HG02943 (cell line): ENCODE results near the gene CDH15.
"Not testable (repeated sequence)": the region's sequence is repeated elsewhere in the genome, so short reads cannot be mapped to it uniquely, and the experiment has no call there.

Source experiments
- ATAC-seq: cut with Tn5 transposase; IDR thresholded peaks from one replicate; pipeline ENCODE4 v1.9.1; 2021; ENCODE audit warnings: mild to moderate bottlenecking, low read depth, moderate library complexity; ENCODE audit not compliant: unreplicated experiment

CDH15 gene

GRCh38 chr16:89217388-89218191, 46.0 kb downstream of the CDH15 start, which contains the start of gene ZNF778:
Gene ZNF778, plus strand, starts transcription at chr16:89217703. Its CDS starts 3,425 bp downstream, at chr16:89221128.
- peak; percentile 63 for ATAC-seq

GRCh38 chr16:89219365-89219764, 47.8 kb downstream of the CDH15 start:
- no peak for ATAC-seq

DNA sequence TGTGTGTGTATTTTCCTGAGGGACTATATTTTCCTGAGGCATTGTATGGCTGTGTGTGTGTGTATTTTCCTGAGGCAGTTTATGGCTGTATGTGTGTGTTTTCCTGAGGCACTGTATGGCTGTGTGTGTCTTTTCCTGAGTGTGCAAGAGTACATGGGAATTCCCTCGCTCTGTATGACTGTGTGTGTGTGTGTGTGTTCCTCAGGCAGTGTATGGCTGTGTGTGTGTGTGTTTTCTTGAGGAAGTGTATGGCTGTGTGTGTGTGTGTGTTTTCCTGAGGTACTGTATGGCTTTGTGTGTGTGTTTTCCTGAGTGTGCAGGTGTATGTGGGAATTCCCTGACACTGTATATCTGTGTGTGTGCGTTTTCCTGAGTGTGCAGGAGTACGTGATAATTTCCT, 50.1 kb downstream of the CDH15 start:
- ATAC-seq, result no peak

DNA sequence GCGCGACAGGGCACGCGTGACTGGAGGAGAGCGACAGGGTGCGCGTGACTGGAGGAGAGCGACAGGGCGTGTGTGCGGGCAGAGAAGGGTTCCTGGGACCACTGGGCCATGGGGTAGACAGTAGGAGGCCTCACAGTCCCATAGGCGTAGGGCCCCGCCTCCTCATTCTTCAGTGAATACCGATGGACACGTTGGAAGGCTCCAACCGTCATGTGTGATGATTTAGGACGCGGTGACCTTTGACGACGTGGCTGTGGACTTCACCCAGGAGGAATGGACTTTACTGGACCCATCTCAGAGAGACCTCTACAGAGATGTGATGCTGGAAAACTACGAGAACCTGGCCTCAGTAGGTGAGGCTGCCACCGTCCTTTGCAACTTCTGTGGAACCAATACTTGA, 51.4 kb downstream of the CDH15 start:
- no peak for ATAC-seq

DNA sequence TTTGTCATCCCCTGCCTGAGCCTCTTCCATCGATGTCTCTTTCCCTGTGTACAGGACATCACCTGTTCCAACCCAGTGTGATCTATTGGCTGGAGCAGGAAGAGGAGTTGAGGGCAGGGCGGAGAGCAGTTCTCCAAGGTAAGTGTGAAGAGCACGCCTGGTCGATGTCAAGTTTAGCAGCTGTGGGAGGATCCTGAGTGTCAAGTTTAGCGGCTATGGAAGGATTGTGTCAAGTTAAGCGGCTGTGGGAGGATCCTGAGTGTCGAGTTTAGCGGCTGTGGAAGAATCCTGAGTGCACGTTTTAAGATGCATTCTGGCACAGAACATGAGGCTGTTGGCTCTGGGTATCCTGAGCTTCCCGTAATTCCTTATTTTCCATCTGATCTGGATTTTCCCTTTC, 53.1 kb downstream of the CDH15 start:
- ATAC-seq, result no peak

GRCh38 chr16:89230255-89230654, 58.7 kb downstream of the CDH15 start:
- no peak for ATAC-seq

DNA sequence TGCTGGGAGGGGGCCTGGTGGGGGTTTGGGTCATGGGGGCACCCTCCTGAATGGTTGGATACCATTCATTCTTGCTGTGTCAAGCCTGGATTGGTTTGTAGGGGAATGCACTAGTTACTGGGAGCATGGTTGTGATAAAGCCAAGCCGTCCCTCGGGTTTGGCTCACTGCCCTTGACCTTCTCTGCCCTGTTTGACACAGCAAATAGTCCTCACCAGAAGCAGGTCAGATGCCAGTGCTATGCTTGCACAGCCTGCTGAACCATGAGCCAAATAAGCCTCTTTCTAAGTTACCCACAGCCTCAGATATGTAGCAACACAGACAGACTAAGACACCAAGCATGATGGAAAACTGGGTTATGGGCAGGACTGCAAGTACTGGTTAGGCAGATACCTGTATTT, 60.6 kb downstream of the CDH15 start:
- ATAC-seq, result no peak

- no peak for ATAC-seq
These were observed 62.3 kb downstream of the CDH15 start for GRCh38 chr16:89233678-89234490.

GRCh38 chr16:89237733-89238132, 66.2 kb downstream of the CDH15 start:
- no peak for ATAC-seq

DNA sequence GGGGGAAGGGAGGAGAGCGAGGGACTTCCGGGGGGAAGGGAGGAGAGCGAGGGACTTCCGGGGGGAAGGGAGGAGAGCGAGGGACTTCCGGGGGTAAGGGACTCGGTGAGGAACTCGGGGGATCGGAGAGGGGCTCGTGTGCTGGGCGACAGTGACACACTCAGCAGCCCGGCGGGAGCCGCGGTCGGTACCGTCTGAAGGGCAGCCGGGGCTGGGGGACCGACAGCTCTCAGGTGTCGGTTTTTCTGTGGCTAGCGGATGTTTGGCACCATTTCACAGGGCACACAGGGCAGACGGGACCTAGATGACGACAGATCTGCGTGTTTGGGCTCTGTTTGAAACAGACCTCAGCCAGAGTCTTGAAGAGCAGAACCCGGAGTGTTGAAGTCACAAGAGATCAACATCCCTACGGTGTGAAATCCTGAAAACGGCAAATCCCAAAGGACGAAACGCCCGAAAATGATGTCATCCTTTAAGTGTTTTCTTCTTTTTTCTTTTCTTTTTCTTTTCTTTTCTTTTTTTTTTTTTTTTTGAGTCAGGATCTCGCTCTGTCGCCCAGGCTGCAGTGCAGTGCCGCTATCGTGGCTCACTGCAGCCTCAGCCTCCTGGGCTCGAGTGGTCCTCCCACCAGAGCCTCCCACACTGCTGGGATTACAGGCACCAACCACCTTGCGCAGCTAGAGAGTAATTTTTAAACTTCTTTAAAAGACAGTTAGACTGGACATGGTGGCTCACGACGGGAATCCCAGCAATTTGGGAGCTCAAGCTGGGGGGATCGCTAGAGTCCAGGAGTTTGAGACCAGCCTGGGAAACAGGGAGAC, 69.8 kb downstream of the CDH15 start:
- ATAC-seq, result no peak

- ATAC-seq, result no peak
These were observed 71.2 kb downstream of the CDH15 start for GRCh38 chr16:89242795-89243200.

DNA sequence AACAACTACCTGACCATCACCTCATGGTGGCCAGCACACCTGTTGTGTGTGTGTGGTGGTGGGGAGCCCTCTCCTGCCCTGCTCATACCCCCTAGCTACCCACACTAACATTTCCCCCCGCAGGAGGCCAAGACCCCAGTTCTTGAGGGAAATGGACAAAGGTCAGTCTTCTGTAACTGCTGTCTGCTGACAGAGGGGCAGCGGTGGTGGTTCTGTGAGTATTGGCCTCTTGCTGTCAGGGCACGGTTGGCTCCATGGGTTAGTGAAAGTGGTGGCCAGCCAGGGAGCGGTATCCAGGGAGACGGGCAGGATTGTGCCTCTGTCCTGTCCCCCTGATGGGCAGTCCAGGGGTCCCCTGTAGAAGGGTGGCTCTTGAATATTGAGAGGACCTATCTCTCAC, 72.1 kb downstream of the CDH15 start:
- ATAC-seq, result no peak

GRCh38 chr16:89244264-89244663, 72.7 kb downstream of the CDH15 start:
- not testable (repeated sequence) for ATAC-seq

- ATAC-seq, result no peak
These were observed 73.2 kb downstream of the CDH15 start for GRCh38 chr16:89244754-89245153.
